Head of caudate nucleus (tissue), 42 donors: ENCODE data around the gene LPO.
A peak's percentile ranks its signal among the peaks of the same experiment; 100 is the strongest.

ENCODE experiments used
- DNase-seq, 42 donors: peaks; one replicate each; pipeline versions ENCODE4 v3.0.0 to v3.0.0-alpha.2; 2020 to 2021; ENCODE audit warnings: mixed read lengths in 7 of 42
- intact Hi-C: fragments of 100-400 bp; cut with DNase I; formaldehyde crosslinking; loops from one replicate; pipeline ENCODE4 v1.15.0; 2022

Gene LPO

GRCh38 chr17:58308985-58309917 is 70.9 kb downstream of the LPO start:
- peak in 20 of 42 donors; percentile 8 to 80 (median 61) for DNase-seq

GRCh38 chr17:58309918-58310259 is 71.5 kb downstream of the LPO start:
- peak in 6 of 42 donors; percentile 7 to 36 (median 16) for DNase-seq
- intact Hi-C loops: no loop called here

More at GRCh38 chr17:58308985-58309917, 70.9 kb downstream of the LPO start:
- intact Hi-C loops: no loop called here

GRCh38 chr17:58310511-58311428 is 72.4 kb downstream of the LPO start:
- peak in 24 of 42 donors; percentile 9 to 82 (median 50) for DNase-seq
- intact Hi-C loops: no loop called here

- DNase-seq: peak in 9 of 42 donors; percentile 1 to 41 (median 13)
Measured at GRCh38 chr17:58311429-58311894, 73.1 kb downstream of the LPO start.

GRCh38 chr17:58312021-58312630 is 73.7 kb downstream of the LPO start:
- DNase-seq: peak in 8 of 42 donors; percentile 5 to 37 (median 18)
- intact Hi-C loops: no loop called here

More at GRCh38 chr17:58311429-58311894, 73.1 kb downstream of the LPO start:
- intact Hi-C loops: no loop called here

GRCh38 chr17:58312829-58313228 is 74.4 kb downstream of the LPO start:
- intact Hi-C loops: no loop called here
- peak in 7 of 42 donors; percentile 3 to 47 (median 30) for DNase-seq

- DNase-seq: peak in 12 of 42 donors; percentile 1 to 28 (median 5)
- intact Hi-C loops: no loop called here
Measured at GRCh38 chr17:58313815-58314705, 75.7 kb downstream of the LPO start.

GRCh38 chr17:58314706-58315015 is 76.3 kb downstream of the LPO start:
- peak in 17 of 42 donors; percentile 0 to 29 (median 8) for DNase-seq
- intact Hi-C loops: no loop called here

GRCh38 chr17:58315281-58315711 is 76.9 kb downstream of the LPO start:
- DNase-seq: peak in 15 of 42 donors; percentile 0 to 30 (median 7)

GRCh38 chr17:58315750-58316149 is 77.4 kb downstream of the LPO start:
- peak in 5 of 42 donors; percentile 1 to 19 (median 2) for DNase-seq
- intact Hi-C loops: no loop called here

More at GRCh38 chr17:58315281-58315711, 76.9 kb downstream of the LPO start:
- intact Hi-C loops: no loop called here

- intact Hi-C loops: no loop called here
- DNase-seq: peak in 17 of 42 donors; percentile 0 to 30 (median 6)
Measured at GRCh38 chr17:58316260-58316960, 78.0 kb downstream of the LPO start.

GRCh38 chr17:58317421-58318064 is 79.2 kb downstream of the LPO start:
- peak in 20 of 42 donors; percentile 13 to 57 (median 38) for DNase-seq
- intact Hi-C loops: no loop called here

- peak in 11 of 42 donors; percentile 1 to 32 (median 4) for DNase-seq
- intact Hi-C loops: no loop called here
Measured at GRCh38 chr17:58318065-58318481, 79.7 kb downstream of the LPO start.
